ENCODE data around the gene LDLRAD4.

GRCh38 chr18:13454363-13455150 is 236.0 kb downstream of the LDLRAD4 start:
- no peak for TF ChIP-seq YY1 (IDR thresholded peaks at IDR 0.05; ENCODE audit: low read depth)
- no peak for TF ChIP-seq CHD2 (IDR thresholded peaks at IDR 0.05; ENCODE audit: low read length, partially characterized antibody)
- TF ChIP-seq, protein P1, sequence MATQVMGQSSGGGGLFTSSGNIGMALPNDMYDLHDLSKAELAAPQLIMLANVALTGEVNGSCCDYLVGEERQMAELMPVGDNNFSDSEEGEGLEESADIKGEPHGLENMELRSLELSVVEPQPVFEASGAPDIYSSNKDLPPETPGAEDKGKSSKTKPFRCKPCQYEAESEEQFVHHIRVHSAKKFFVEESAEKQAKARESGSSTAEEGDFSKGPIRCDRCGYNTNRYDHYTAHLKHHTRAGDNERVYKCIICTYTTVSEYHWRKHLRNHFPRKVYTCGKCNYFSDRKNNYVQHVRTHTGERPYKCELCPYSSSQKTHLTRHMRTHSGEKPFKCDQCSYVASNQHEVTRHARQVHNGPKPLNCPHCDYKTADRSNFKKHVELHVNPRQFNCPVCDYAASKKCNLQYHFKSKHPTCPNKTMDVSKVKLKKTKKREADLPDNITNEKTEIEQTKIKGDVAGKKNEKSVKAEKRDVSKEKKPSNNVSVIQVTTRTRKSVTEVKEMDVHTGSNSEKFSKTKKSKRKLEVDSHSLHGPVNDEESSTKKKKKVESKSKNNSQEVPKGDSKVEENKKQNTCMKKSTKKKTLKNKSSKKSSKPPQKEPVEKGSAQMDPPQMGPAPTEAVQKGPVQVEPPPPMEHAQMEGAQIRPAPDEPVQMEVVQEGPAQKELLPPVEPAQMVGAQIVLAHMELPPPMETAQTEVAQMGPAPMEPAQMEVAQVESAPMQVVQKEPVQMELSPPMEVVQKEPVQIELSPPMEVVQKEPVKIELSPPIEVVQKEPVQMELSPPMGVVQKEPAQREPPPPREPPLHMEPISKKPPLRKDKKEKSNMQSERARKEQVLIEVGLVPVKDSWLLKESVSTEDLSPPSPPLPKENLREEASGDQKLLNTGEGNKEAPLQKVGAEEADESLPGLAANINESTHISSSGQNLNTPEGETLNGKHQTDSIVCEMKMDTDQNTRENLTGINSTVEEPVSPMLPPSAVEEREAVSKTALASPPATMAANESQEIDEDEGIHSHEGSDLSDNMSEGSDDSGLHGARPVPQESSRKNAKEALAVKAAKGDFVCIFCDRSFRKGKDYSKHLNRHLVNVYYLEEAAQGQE (IDR thresholded peaks at IDR 0.05; ENCODE audit: low read depth, low read length), result no peak
- no peak for TF ChIP-seq TCF12 (IDR thresholded peaks at IDR 0.05)
- TF ChIP-seq CTCF (IDR thresholded peaks at IDR 0.05), result no peak
- no peak for TF ChIP-seq USF2 (IDR thresholded peaks at IDR 0.05; ENCODE audit: borderline replicate concordance, low read depth, low read length)
- no peak for TF ChIP-seq POLR2AphosphoS5 (IDR thresholded peaks at IDR 0.05; ENCODE audit: low read depth, low read length)
- TF ChIP-seq MAX (IDR thresholded peaks at IDR 0.05; ENCODE audit: low read depth), result no peak
- TF ChIP-seq RAD21 (IDR thresholded peaks at IDR 0.05; ENCODE audit: low read length), result no peak
- no peak for TF ChIP-seq NRF1 (IDR thresholded peaks at IDR 0.05; ENCODE audit: low read depth, low read length)

Data from SK-N-SH (cell line).